ENCODE data around the gene FBXO46. TPM values are rescaled to one million over a fixed set of nuclear protein-coding genes. Genes with fewer than 3 reads are reported as not detected.

Gene FBXO46
- total and polyA plus RNA-seq, 2 of the 13 experiments (the other 11 are each of a cell fraction or from before 2014, with no cell fraction given) = 6.2 to 6.4 TPM

- TF ChIP-seq U2AF1 (optimal IDR thresholded peaks at IDR 0.05; ENCODE audit: low read depth, low read length) (no peak), FOSL2 (CRISPR knock-in tag; IDR thresholded peaks at IDR 0.05) (peak; percentile 31; the same call in 1 of the 2 replicates), THAP11 (CRISPR knock-in tag; IDR thresholded peaks at IDR 0.05) (peak; percentile 80), HHEX (CRISPR knock-in tag; IDR thresholded peaks at IDR 0.05) (no peak), LRRFIP1 (CRISPR knock-in tag; conservative IDR thresholded peaks at IDR 0.05) (no peak), ZNF761 (CRISPR knock-in tag; conservative IDR thresholded peaks at IDR 0.05) (0 out of 2 replicates have a peak, but pooled peaks have one; percentile 62), TEAD3 (CRISPR knock-in tag; optimal IDR thresholded peaks at IDR 0.05; ENCODE audit: borderline replicate concordance) (no peak), ZSCAN29 (CRISPR knock-in tag; conservative IDR thresholded peaks at IDR 0.05) (0 out of 2 replicates have a peak, but pooled peaks have one; percentile 55), HDAC6 (IDR thresholded peaks at IDR 0.05; ENCODE audit: low read depth, low read length) (no peak), ZNF441 (CRISPR knock-in tag; IDR thresholded peaks at IDR 0.05; ENCODE audit: borderline replicate concordance) (peak; percentile 71; the same call in 1 of the 2 replicates), HMGXB4 (CRISPR knock-in tag; IDR thresholded peaks at IDR 0.05; ENCODE audit: borderline replicate concordance in 1 of 2, low read depth in 1 of 2) (peak; percentile 52 to 80; a peak in 3 of 4 replicates), ATF5 (CRISPR knock-in tag; IDR thresholded peaks at IDR 0.05; ENCODE audit: low read depth) (no peak), ZEB1 (IDR thresholded peaks at IDR 0.05; ENCODE audit: insufficient replicate concordance, low read depth) (no peak), ZXDC (CRISPR knock-in tag; IDR thresholded peaks at IDR 0.05) (peak; percentile 76; the same call in 1 of the 2 replicates), FOXA1 (IDR thresholded peaks at IDR 0.05) (no peak), FOXA1 (CRISPR knock-in tag; IDR thresholded peaks at IDR 0.05) (peak; percentile 61), CERS6 (CRISPR knock-in tag; IDR thresholded peaks at IDR 0.05) (peak; percentile 82; the same call in 1 of the 2 replicates), HCFC1 (IDR thresholded peaks at IDR 0.05; ENCODE audit: low read depth, low read length) (peak; percentile 11; the same call in 1 of the 2 replicates), SMAD1 (CRISPR knock-in tag; IDR thresholded peaks at IDR 0.05; ENCODE audit: borderline replicate concordance, low read depth) (peak; percentile 52; the same call in 1 of the 2 replicates), HOXA5 (CRISPR knock-in tag; IDR thresholded peaks at IDR 0.05) (no peak)
Observed at GRCh38 chr19:45770192-45771101, 39.8 kb upstream of the FBXO46 start (continued).
